ACC112 (cell line): ENCODE measurements around the gene MUC13.

Source experiments
- H2AFZ ChIP-seq: fragments of 200-600 bp; sonication (generic); one replicate; pipeline ENCODE4 v1.6.0; 2017; ENCODE audit warnings: antibody characterized with exemption, low read length; ENCODE audit not compliant: unreplicated experiment
- H3K27ac ChIP-seq: fragments of 200-600 bp; sonication (generic); 2 replicates; pipeline ENCODE4 v1.5.1; 2014; ENCODE audit warnings: low read depth, mild to moderate bottlenecking, antibody characterized with exemption, low read length, moderate library complexity
- H3K27me3 ChIP-seq: fragments of 200-600 bp; sonication (generic); 2 replicates; pipeline ENCODE4 v1.6.1; 2014; ENCODE audit warnings: mild to moderate bottlenecking, antibody characterized with exemption, low read length, moderate library complexity, mixed read lengths; ENCODE audit not compliant: insufficient read depth
- H3K36me3 ChIP-seq: fragments of 200-600 bp; sonication (generic); 2 replicates; pipeline ENCODE4 v1.6.1; 2016; ENCODE audit warnings: mild to moderate bottlenecking, antibody characterized with exemption, low read length, moderate library complexity, mixed read lengths; ENCODE audit not compliant: insufficient read depth
- H3K4me1 ChIP-seq: fragments of 200-600 bp; sonication (generic); one replicate; pipeline ENCODE4 v1.6.1; 2016; ENCODE audit warnings: low read length, mixed read lengths; ENCODE audit not compliant: insufficient read depth, unreplicated experiment, control insufficient read depth
- H3K4me3 ChIP-seq: fragments of 200-600 bp; sonication (generic); 2 replicates; pipeline ENCODE4 v1.5.1; 2014; ENCODE audit warnings: mild to moderate bottlenecking, low read depth, low read length
- H3K79me2 ChIP-seq: fragments of 200-600 bp; sonication (generic); one replicate; pipeline ENCODE4 v1.6.0; 2016; ENCODE audit warnings: low read length; ENCODE audit not compliant: control insufficient read depth, unreplicated experiment, insufficient read depth

Gene MUC13

GRCh38 chr3:124951511-124952281 lies 17.1 kb upstream of the MUC13 start:
- H2AFZ ChIP-seq, result no peak overlapping the region
- H3K27ac ChIP-seq, result no peak overlapping the region
- no peaks in the 10 kb centered on the region for H3K4me1 ChIP-seq
- H3K79me2 ChIP-seq, result no peaks in the 10 kb centered on the region
- H3K27me3 ChIP-seq, result no peaks in the 10 kb centered on the region
- no peaks in the 10 kb centered on the region for H3K36me3 ChIP-seq
- no peak overlapping the region for H3K4me3 ChIP-seq

- H3K4me3 ChIP-seq, result no peak overlapping the region
- H3K36me3 ChIP-seq, result no peaks in the 10 kb centered on the region
- no peak overlapping the region for H2AFZ ChIP-seq
- no peak overlapping the region for H3K27ac ChIP-seq
- no peaks in the 10 kb centered on the region for H3K4me1 ChIP-seq
- no peaks in the 10 kb centered on the region for H3K79me2 ChIP-seq
- H3K27me3 ChIP-seq, result no peaks in the 10 kb centered on the region
Observed at GRCh38 chr3:124950026-124950425, 15.5 kb upstream of the MUC13 start.

DNA sequence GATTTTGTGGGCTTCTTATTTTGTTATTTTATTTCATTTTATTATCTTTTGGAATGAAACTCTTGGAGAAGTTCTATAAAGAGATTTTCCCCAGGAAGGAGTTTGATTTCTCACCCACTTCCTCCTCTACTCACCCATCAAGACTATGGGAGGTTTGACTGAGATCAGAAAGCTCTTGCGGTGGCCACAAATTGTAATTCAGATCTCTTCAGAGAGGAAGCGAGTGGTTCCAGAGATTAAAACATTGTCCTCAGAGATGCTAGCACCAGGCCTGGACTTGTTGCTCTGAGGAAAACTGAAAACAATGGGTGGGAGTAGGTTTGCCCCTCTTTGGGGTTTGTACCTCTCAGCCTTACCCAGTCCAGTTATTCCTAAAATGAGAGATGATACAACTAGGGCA lies 8.1 kb upstream of the MUC13 start:
- no peak overlapping the region for H2AFZ ChIP-seq
- no peaks in the 10 kb centered on the region for H3K4me1 ChIP-seq
- H3K79me2 ChIP-seq, result no peaks in the 10 kb centered on the region
- no peaks in the 10 kb centered on the region for H3K36me3 ChIP-seq
- H3K4me3 ChIP-seq, result no peak overlapping the region
- H3K27ac ChIP-seq, result no peak overlapping the region
- no peaks in the 10 kb centered on the region for H3K27me3 ChIP-seq

GRCh38 chr3:124941771-124942170 lies 7.2 kb upstream of the MUC13 start:
- no peak overlapping the region for H2AFZ ChIP-seq
- H3K36me3 ChIP-seq, result no peaks in the 10 kb centered on the region
- no peak overlapping the region for H3K4me3 ChIP-seq

GRCh38 chr3:124939661-124940060 lies 5.1 kb upstream of the MUC13 start:
- Histone ChIP-seq H3K27me3 (no peaks in the 10 kb centered on the region), H3K4me3 (no peak overlapping the region), H3K4me1 (no peaks in the 10 kb centered on the region), H2AFZ (no peak overlapping the region), H3K27ac (no peak overlapping the region), H3K36me3 (no peaks in the 10 kb centered on the region), H3K79me2 (no peaks in the 10 kb centered on the region)

More at GRCh38 chr3:124941771-124942170, 7.2 kb upstream of the MUC13 start:
- no peak overlapping the region for H3K27ac ChIP-seq
- no peaks in the 10 kb centered on the region for H3K79me2 ChIP-seq
- H3K27me3 ChIP-seq, result no peaks in the 10 kb centered on the region
- no peaks in the 10 kb centered on the region for H3K4me1 ChIP-seq

- H3K4me1 ChIP-seq, result no peaks in the 10 kb centered on the region
- no peak overlapping the region for H3K27ac ChIP-seq
- H3K27me3 ChIP-seq, result no peaks in the 10 kb centered on the region
- no peak overlapping the region for H3K4me3 ChIP-seq
- no peaks in the 10 kb centered on the region for H3K79me2 ChIP-seq
- H2AFZ ChIP-seq, result no peak overlapping the region
- no peaks in the 10 kb centered on the region for H3K36me3 ChIP-seq
Observed at GRCh38 chr3:124938896-124939295, 4.3 kb upstream of the MUC13 start.

DNA sequence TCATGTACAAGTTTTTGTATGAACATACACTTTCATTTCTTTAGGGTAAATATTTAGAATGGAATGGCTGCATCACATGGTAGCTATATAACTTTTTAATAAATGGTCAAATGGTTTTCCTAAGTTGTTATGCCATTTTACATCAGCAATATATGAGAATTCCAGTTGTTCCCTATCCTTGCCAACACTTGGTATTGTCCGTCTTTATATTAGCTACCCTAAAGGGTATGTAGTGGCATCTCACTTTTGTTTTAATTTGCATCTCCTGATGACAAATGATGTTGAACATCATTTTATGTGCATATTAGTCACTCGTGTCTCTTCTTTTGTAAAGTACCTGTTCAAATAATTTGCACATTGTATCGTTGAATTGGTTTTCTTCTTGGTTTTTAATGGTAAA lies 2.5 kb upstream of the MUC13 start:
- H3K27me3 ChIP-seq, result no peaks in the 10 kb centered on the region
- no peaks in the 10 kb centered on the region for H3K36me3 ChIP-seq
- H3K4me1 ChIP-seq, result no peaks in the 10 kb centered on the region
- no peaks in the 10 kb centered on the region for H3K79me2 ChIP-seq
- no peak overlapping the region for H3K27ac ChIP-seq
- no peak overlapping the region for H3K4me3 ChIP-seq
- no peak overlapping the region for H2AFZ ChIP-seq

DNA sequence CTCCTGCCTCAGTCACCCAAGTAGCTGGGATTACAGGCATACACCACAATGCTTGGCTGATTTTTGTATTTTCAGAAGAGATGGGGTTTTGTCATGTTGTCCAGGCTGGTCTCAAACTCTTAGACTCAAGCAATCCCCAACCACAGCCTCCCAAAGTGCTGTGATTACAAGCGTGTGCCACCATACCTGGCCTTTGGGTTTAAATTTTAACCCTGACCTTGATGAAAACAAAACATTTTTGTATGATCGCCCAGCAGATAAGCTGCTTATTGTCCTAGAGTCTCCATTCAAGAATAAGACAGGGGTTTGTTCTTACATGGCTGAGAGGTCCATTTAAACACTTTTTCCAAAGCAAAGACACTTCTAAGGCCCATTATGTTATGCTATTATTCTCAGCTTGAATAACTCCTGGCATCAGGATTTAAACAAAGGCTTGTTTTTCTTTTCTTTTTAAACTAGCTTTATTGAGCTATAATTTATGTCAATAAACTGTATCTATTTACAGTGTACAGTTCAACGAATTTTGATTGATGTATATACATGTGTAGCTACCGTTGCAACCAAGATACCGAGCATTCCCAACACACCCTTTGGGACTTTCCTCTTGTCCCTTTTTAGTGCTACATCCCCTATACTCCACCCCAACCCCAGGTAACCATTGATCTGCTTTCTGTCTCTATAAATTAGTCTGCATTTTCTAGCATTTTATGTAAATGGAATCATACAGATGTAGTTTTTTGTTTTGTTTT lies 1.4 kb upstream of the MUC13 start:
- Histone ChIP-seq H3K27ac (no peak overlapping the region), H2AFZ (no peak overlapping the region)

DNA sequence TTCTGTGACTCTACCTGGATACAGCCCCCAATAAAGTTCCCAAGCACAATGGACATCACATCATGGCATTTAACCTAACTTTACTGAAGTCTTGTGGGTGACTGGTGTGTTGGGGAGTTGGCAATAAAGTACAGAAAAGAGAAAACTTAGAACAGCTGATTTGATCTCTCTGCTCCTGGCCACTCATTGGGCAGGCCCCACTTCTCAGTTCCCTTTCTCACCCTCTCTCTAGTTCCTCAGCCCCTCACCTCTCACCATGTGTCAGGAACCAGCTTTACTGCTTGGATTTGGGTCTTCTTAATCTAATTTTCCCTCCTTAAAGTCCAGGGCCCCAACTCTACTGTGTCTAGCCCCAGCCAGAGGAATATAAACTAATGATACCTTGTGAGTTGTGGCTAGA lies 713 bp upstream of the MUC13 start:
- no peaks in the 10 kb centered on the region for H3K27me3 ChIP-seq
- no peak overlapping the region for H2AFZ ChIP-seq
- H3K27ac ChIP-seq, result no peak overlapping the region
- no peak overlapping the region for H3K4me3 ChIP-seq
- no peaks in the 10 kb centered on the region for H3K36me3 ChIP-seq
- no peaks in the 10 kb centered on the region for H3K79me2 ChIP-seq
- H3K4me1 ChIP-seq, result no peaks in the 10 kb centered on the region

More for the DNA sequence above, 1.4 kb upstream of the MUC13 start:
- H3K79me2 ChIP-seq, result no peaks in the 10 kb centered on the region
- no peaks in the 10 kb centered on the region for H3K27me3 ChIP-seq
- H3K4me1 ChIP-seq, result no peaks in the 10 kb centered on the region
- H3K4me3 ChIP-seq, result no peak overlapping the region
- no peaks in the 10 kb centered on the region for H3K36me3 ChIP-seq

GRCh38 chr3:124928333-124929202 lies 6.0 kb downstream of the MUC13 start:
- no peaks in the 10 kb centered on the region for H3K4me1 ChIP-seq
- H3K4me3 ChIP-seq, result no peak overlapping the region
- no peaks in the 10 kb centered on the region for H3K79me2 ChIP-seq
- no peak overlapping the region for H3K27ac ChIP-seq
- no peaks in the 10 kb centered on the region for H3K36me3 ChIP-seq
- peak overlapping the region; percentile 67 for H2AFZ ChIP-seq
- H3K27me3 ChIP-seq, result no peaks in the 10 kb centered on the region
